Measurements from ENCODE around the gene MXD4.
"Not testable (repeated sequence)": the region's sequence is repeated elsewhere in the genome, so short reads cannot be mapped to it uniquely, and the experiment has no call there.

The MXD4 gene

GRCh38 chr4:2287594-2287915, 25.6 kb upstream of the MXD4 start:
- TF ChIP-seq ZNF274 (IDR thresholded peaks at IDR 0.05; ENCODE audit: low read depth, low read length) = no peak

DNA sequence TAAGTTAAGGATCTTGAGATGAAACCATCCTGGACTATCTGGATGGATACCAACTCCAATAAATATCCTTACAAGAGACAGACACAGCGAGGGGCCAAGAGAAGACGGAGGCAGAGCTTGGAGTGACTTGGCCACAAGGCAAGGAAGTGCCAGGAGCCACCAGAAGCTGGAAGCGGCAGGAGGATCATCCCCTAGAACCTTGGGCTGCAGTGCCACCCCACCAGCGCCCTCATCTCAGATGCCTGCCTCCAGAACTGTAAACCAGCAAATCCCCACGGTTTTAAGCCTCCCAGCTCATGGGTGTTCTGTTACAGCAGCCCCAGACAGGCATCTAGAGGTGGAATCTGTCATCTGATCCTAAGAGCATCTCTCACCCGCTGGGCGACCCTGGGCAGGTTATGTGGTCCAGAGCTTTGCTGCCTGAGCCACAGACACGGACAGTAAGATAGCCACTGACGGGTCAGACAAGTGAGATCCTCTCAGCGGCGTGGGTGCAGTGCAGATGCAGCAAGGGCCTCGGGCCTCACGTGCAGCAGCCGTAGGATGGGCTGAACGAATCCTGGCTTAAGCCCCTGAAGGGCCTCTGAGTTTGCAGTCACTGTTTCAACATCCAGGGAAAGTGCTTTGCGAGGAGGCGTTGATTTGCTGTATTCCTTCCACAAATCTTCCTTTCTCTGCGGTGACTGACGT, 25.1 kb upstream of the MXD4 start:
- H3K4me3 ChIP-seq (ENCODE audit: low read length) = no peak overlapping the region
- no peak for TF ChIP-seq ZNF274 (IDR thresholded peaks at IDR 0.05; ENCODE audit: low read depth, low read length)

More at GRCh38 chr4:2287594-2287915, 25.6 kb upstream of the MXD4 start:
- no peak overlapping the region for H3K4me3 ChIP-seq (ENCODE audit: low read length)

- TF ChIP-seq ZNF274 (IDR thresholded peaks at IDR 0.05; ENCODE audit: low read depth, low read length) = no peak
These were observed 23.9 kb upstream of the MXD4 start for GRCh38 chr4:2285613-2286381.

GRCh38 chr4:2284934-2285612, 23.2 kb upstream of the MXD4 start:
- no peak overlapping the region for H3K4me3 ChIP-seq (ENCODE audit: low read length)
- TF ChIP-seq ZNF274 (IDR thresholded peaks at IDR 0.05; ENCODE audit: low read depth, low read length) = no peak

More at GRCh38 chr4:2285613-2286381, 23.9 kb upstream of the MXD4 start:
- no peak overlapping the region for H3K4me3 ChIP-seq (ENCODE audit: low read length)

DNA sequence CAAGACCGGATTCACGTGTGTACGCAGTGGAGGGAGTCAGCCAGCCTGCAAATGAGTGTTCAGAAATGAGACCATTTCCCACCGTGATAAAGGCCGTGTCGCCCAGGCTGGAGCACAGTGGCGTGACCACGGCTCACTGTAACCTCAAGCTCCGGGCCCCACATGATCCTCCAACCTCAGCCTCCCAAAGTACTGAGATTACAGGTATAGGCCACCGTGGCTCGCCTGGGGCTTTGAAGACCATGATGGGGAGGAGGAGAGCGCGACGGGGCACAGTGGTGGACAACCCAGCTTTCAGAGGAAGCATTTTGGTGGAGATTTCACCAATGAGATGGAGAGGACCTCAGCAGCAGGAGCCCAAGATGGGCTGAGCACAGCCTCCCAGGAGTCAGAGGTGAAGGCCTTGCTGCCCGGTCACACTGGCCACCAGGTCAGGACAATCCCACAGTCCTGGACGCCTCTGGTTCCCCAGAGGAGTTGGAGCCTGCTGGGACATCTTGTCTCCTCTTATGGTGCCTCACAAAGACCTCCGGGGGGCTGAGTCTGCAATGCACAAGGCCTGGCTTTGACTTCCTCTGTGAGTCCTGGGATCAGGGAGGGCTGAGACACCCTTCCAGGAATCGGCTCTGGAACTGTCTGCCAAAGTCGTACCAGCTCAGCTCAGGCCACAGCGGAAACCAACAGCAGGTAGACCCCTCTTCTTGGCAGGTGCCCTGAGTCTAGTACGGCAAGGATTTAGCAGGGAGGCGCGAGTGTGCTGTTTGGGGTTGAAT, 22.4 kb upstream of the MXD4 start:
- TF ChIP-seq ZNF274 (IDR thresholded peaks at IDR 0.05; ENCODE audit: low read depth, low read length) = no peak
- no peak overlapping the region for H3K4me3 ChIP-seq (ENCODE audit: low read length)

- TF ChIP-seq ZNF274 (IDR thresholded peaks at IDR 0.05; ENCODE audit: low read depth, low read length) = no peak
- H3K4me3 ChIP-seq (ENCODE audit: low read length) = no peak overlapping the region
These were observed 21.3 kb upstream of the MXD4 start for GRCh38 chr4:2283199-2283711.

- TF ChIP-seq ZNF274 (IDR thresholded peaks at IDR 0.05; ENCODE audit: low read depth, low read length) = no peak
- H3K4me3 ChIP-seq (ENCODE audit: low read length) = no peak overlapping the region
These were observed 19.9 kb upstream of the MXD4 start for GRCh38 chr4:2281575-2282343.

DNA sequence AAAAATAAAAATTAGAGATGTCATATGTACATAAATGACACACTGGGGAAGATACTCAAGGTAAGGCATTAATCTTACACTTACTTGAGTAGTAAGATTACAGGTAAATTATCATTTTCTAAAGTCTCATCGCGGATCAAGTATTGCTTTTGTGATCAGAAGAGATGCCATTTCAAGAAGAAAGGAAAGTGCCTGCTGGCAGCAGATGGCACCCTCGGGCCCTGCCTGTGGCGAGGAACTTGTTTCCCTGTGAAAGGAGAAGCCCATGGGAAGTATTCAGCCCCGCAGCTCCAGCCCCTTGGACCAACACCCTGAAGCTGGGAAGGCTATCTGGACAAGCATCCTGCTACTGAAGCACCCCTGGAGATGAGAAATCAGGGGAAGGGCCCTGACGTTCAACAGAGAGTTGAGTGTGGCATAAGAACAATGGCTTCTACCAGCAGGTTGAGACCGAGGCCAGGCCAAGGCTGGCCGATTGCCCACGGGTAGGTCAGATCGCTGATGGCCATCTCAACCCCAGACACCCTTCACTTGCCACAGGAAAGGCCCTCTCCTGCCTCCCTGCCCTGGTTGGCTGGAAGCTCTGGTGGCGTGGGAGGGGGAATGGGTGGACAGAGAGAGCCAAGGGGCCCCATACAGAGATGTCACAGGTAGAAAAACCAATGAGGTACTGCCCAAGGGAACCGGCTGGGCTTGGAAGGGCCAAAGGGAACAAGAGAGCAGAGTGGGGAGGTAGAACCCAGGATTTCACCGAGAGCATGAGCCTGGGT, 18.8 kb upstream of the MXD4 start:
- H3K4me3 ChIP-seq (ENCODE audit: low read length) = no peak overlapping the region
- TF ChIP-seq ZNF274 (IDR thresholded peaks at IDR 0.05; ENCODE audit: low read depth, low read length) = no peak

- TF ChIP-seq ZNF274 (IDR thresholded peaks at IDR 0.05; ENCODE audit: low read depth, low read length) = no peak
- no peak overlapping the region for H3K4me3 ChIP-seq (ENCODE audit: low read length)
These were observed 16.0 kb upstream of the MXD4 start for GRCh38 chr4:2277956-2278355.

DNA sequence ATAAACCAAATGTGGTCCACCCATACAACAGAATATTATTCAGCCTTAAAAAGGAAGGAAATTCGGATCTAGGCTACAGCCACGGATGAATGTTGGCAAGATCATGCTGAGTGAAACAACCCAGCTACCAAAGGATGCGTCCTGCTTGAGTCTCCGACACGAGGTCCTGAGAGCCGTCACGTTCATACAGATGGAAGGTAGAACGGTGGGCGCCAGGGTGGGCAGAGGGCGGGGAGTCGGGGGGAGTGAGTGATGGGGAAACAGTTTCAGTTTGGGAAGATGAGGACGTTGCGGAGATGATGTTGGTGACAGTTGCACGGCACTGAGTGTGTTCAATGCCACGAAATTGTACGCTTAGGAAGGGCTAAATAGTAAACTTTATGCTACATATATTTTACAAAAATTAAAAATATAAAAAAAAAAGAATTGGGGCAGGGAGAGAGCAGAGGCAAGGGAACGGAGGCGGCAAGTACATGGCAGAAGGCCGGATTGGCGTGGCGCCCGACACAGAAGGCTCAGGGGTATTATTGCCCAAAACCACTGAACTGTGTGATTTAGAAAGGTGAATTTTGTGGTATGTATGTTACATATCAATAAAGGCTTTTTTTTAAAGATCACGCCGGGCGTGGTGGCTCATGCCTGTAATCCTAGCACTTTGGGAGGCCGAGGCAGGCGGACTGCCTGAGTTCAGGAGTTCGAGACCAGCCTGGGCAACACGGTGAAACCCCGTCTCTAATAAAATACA, 14.8 kb upstream of the MXD4 start:
- no peak overlapping the region for H3K4me3 ChIP-seq (ENCODE audit: low read length)
- TF ChIP-seq ZNF274 (IDR thresholded peaks at IDR 0.05; ENCODE audit: low read depth, low read length) = no peak

DNA sequence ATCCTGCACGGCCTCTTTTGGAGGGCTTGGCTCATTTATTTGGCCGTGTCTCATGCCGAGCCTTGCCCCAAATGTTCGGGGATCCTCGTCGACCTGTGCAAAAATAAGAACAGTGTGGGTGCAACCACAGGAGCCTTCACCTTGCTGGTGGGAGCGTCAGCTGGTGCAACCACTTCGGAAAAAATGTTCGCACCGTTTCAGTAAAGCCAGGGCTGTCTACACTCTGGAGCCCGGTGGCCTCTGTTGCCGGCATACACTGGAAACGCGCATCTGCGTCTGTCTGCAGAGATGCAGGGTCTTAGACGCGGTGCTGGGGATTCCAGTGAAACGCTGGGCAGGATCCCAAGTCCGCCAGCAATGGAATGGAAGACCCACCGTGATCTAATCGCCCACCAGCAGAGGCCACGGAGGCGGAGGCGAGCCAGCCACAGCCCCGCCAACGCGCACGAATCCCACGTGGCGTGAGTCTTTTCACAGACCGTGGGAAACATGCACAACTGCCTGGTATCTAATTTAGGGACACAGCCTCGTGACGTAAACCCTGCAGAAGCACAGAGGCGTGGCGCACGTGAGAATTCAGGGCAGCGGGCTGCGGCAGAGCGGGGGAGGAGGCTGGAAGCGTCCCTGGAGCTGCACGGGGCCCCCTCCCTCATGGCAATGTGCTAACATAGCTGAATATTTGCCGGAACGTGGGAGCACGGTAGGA, 13.8 kb upstream of the MXD4 start:
- no peak overlapping the region for H3K4me3 ChIP-seq (ENCODE audit: low read length)
- no peak for TF ChIP-seq ZNF274 (IDR thresholded peaks at IDR 0.05; ENCODE audit: low read depth, low read length)

DNA sequence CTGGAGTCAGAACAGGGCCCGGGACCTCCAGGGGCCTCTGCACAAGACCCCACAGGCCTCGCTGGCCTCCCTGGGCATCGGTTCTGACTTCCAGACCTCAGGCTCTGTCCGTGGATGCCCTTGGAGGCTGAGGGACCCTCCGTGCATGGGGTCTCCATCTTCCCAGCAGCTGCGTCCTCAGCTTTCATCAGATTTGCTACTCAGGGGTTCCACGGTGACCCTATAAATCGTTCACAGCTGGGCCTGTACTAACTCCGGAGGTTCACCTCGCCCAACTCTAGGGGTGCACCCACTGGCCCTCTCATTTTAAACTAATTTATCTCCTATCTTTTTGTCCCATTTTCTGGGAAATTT, 13.1 kb upstream of the MXD4 start:
- H3K4me3 ChIP-seq (ENCODE audit: low read length) = not testable (repeated sequence)
